ENCODE measurements around the gene SLC34A3. TPM values are rescaled to one million over a fixed set of nuclear protein-coding genes. Genes with fewer than 3 reads are reported as not detected.
"Not testable (repeated sequence)": the region's sequence is repeated elsewhere in the genome, so short reads cannot be mapped to it uniquely, and the experiment has no call there.

Gene SLC34A3
- total RNA-seq, 4 donors from 2014 or later, result 0.11 to 1.7 (median 0.38) TPM; not detected in 1

GRCh38 chr9:137236238-137236935 lies 5.7 kb downstream of the SLC34A3 start:
- no peak for DNase-seq
- Histone ChIP-seq H3K27ac (peak overlapping the region in 1 of 4 donors; percentile 39), H3K36me3 (no peaks in the 10 kb centered on the region), H3K27me3 (peaks cover 0 to 49% (median 0%) of the 10 kb centered on the region in 4 donors), H3K4me3 (peak overlapping the region in 3 of 4 donors; percentile 7 to 40 (median 7)), H3K4me1 (peaks cover 16 to 53% (median 23%) of the 10 kb centered on the region in 3 donors), H3K9me3 (no peaks in the 10 kb centered on the region)
- WGBS, 2 donors, result 0% methylated on average over 4 of the region's 31 CpGs; no CpG with 5 or more reads in 1 of the 2 donors
- intact Hi-C loops (cut with DNase I), result loop anchor here (10.0 kb wide), 1 partner anchor 52 kb away; the partner anchor contains the start of genes ANAPC2 and SSNA1
- TF ChIP-seq POLR2A (IDR thresholded peaks at IDR 0.05), result no peak
- TF ChIP-seq, protein P1, sequence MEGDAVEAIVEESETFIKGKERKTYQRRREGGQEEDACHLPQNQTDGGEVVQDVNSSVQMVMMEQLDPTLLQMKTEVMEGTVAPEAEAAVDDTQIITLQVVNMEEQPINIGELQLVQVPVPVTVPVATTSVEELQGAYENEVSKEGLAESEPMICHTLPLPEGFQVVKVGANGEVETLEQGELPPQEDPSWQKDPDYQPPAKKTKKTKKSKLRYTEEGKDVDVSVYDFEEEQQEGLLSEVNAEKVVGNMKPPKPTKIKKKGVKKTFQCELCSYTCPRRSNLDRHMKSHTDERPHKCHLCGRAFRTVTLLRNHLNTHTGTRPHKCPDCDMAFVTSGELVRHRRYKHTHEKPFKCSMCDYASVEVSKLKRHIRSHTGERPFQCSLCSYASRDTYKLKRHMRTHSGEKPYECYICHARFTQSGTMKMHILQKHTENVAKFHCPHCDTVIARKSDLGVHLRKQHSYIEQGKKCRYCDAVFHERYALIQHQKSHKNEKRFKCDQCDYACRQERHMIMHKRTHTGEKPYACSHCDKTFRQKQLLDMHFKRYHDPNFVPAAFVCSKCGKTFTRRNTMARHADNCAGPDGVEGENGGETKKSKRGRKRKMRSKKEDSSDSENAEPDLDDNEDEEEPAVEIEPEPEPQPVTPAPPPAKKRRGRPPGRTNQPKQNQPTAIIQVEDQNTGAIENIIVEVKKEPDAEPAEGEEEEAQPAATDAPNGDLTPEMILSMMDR (IDR thresholded peaks at IDR 0.05), result peak; percentile 99 to 100 (median 100)

GRCh38 chr9:137236936-137237421 lies 6.3 kb downstream of the SLC34A3 start:
- Histone ChIP-seq H3K36me3 (peaks cover 0 to 4% (median 3%) of the 10 kb centered on the region in 3 donors), H3K27ac (peak overlapping the region in 1 of 4 donors; percentile 39), H3K4me3 (peak overlapping the region in 3 of 4 donors; percentile 7 to 40 (median 7)), H3K9me3 (no peaks in the 10 kb centered on the region), H3K27me3 (peaks cover 0 to 43% (median 0%) of the 10 kb centered on the region in 4 donors), H3K4me1 (peaks cover 20 to 57% (median 23%) of the 10 kb centered on the region in 3 donors)
- WGBS, 2 donors, result 63% methylated on average over 2 of the region's 11 CpGs; no CpG with 5 or more reads in 1 of the 2 donors
- TF ChIP-seq, protein P1 (IDR thresholded peaks at IDR 0.05), result no peak
- TF ChIP-seq POLR2A (IDR thresholded peaks at IDR 0.05), result no peak
- no peak for DNase-seq
- intact Hi-C loops (cut with DNase I), result loop anchor here (10.0 kb wide), 1 partner anchor 52 kb away; the partner anchor contains the start of genes ANAPC2 and SSNA1

- H3K9me3 ChIP-seq, result no peaks in the 10 kb centered on the region
- no peak overlapping the region for H3K4me3 ChIP-seq
- WGBS, 2 donors, result 58 to 84% methylated on average over 6 to 9 of the region's 13 CpGs
- peaks cover 5 to 15% (median 13%) of the 10 kb centered on the region in 3 donors for H3K36me3 ChIP-seq
- DNase-seq, result no peak
- H3K4me1 ChIP-seq, result peaks cover 29 to 68% (median 34%) of the 10 kb centered on the region in 3 donors
- intact Hi-C loops (cut with DNase I), result loop anchor here (10.0 kb wide), 1 partner anchor 53 kb away; the partner anchor contains the start of genes ANAPC2 and SSNA1
- TF ChIP-seq POLR2A (IDR thresholded peaks at IDR 0.05), result no peak
- TF ChIP-seq, protein P1 (IDR thresholded peaks at IDR 0.05), result no peak
- peaks cover 0 to 32% (median 0%) of the 10 kb centered on the region in 4 donors for H3K27me3 ChIP-seq
- peak overlapping the region in 1 of 4 donors; percentile 16 for H3K27ac ChIP-seq
Measured at GRCh38 chr9:137237759-137238726, 7.3 kb downstream of the SLC34A3 start.

DNA sequence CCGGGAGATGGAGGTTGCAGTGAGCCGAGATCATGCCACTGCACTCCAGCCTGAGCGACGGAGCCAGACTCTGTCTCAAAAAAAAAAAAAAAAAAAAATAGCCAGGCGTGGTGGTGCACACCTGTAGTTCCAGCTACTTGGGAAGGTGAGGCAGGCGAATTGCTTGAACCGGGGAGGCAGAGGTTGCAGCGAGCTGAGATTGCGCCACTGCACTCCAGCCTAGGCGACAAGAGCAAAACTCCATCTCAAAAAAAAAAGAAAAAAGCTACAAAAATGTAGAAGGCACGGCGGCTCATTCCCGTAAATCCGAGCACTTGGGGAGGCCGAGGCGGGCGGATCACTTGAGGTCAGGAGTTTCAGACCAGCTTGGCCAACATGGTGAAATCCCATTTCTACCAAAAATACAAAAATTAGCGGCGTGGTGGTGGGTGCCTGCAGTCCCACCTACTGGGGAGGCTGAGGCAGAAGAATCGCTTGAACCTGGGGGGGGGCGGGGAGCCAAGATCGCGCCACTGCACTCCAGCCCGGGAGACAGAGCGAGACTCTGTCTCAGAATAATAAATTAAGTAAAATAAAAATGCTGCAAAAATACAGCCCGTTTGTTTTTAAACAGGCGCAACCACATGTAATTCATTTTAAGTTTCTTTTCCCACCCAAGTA lies 9.0 kb downstream of the SLC34A3 start:
- H3K27me3 ChIP-seq, result peaks cover 0 to 16% (median 0%) of the 10 kb centered on the region in 4 donors
- 37 to 59% methylated on average over 21 of the region's 27 CpGs for WGBS, 2 donors
- peak overlapping the region; percentile 60 to 97 (median 83) for H3K4me3 ChIP-seq
- H3K27ac ChIP-seq, result peak overlapping the region; percentile 94 to 100 (median 95)
- H3K9me3 ChIP-seq, DNase-seq: not testable (repeated sequence)
- intact Hi-C loops (cut with DNase I), result loop anchor here (10.0 kb wide), 1 partner anchor 55 kb away; the partner anchor contains the start of genes ANAPC2 and SSNA1
- peaks cover 43 to 84% (median 43%) of the 10 kb centered on the region in 3 donors for H3K4me1 ChIP-seq
- peaks cover 6 to 21% (median 21%) of the 10 kb centered on the region in 3 donors for H3K36me3 ChIP-seq

Measured in esophagus squamous epithelium (tissue), 5 donors.